Activated CD8-positive, alpha-beta T cell treated with anti-CD3 and anti-CD28 coated beads, Interleukin-2, amount 10 ng/mL, durations not matched to agents 7 days and 5 days (primary cell): ENCODE measurements around the gene ALK. TPM values are rescaled to one million over a fixed set of nuclear protein-coding genes. Genes with fewer than 3 reads are reported as not detected.

ENCODE experiments used
- ATAC-seq: fragments of 150-1000 bp; cut with Tn5 transposase; one replicate; pipeline ENCODE4 v1.10.0; 2021; ENCODE audit warnings: moderate library complexity
- CTCF ChIA-PET: fragments of 350-600 bp; sonication (Branson Sonifier 250); formaldehyde crosslinking; loops from one replicate; lab custom pipeline; 2021; ENCODE audit warnings: antibody characterized with exemption; lab: Charles Lee
- POLR2A ChIA-PET: fragments of 350-600 bp; sonication (Branson Sonifier 250); formaldehyde crosslinking; loops from one replicate; lab custom pipeline; 2021; ENCODE audit warnings: antibody characterized with exemption; lab: Charles Lee
- DNase-seq: peaks from one replicate; pipeline ENCODE4 v3.0.0-alpha.2; 2020
- H3K27ac Mint-ChIP-seq: one replicate; pipeline ENCODE4 v1.8.0; 2021; ENCODE audit warnings: mild to moderate bottlenecking, mixed read lengths
- H3K27me3 Mint-ChIP-seq: one replicate; pipeline ENCODE4 v1.8.0; 2021; ENCODE audit warnings: low read depth, mixed read lengths
- H3K36me3 Mint-ChIP-seq: one replicate; pipeline ENCODE4 v1.8.0; 2021; ENCODE audit warnings: low read depth, mixed read lengths
- H3K4me1 Mint-ChIP-seq: one replicate; pipeline ENCODE4 v1.8.0; 2021; ENCODE audit warnings: low read depth, mixed read lengths
- H3K4me3 Mint-ChIP-seq: one replicate; pipeline ENCODE4 v1.8.0; 2021; ENCODE audit warnings: mild to moderate bottlenecking, mixed read lengths
- H3K9me3 Mint-ChIP-seq: one replicate; pipeline ENCODE4 v1.8.0; 2022; ENCODE audit warnings: mixed read lengths; ENCODE audit not compliant: insufficient read depth
- total RNA-seq, 2 experiments: library from RNA; stranded (reverse); gene quantifications; one replicate each; pipeline ENCODE4 v1.2.3, GENCODE V29; 2021

Gene ALK
- total RNA-seq, 2 experiments from 2014 or later: not detected

- DNase-seq (no peak), ATAC-seq (no peak)
- POLR2A ChIA-PET: interaction anchor here (0.6 kb wide), 1 partner anchor 137 kb away, joined by 3 read pairs; no protein-coding TSS in a partner anchor
- H3K9me3 Mint-ChIP-seq: no peaks in the 10 kb centered on the region
- CTCF ChIA-PET: no interaction called here
- no peak overlapping the region for H3K27ac Mint-ChIP-seq
- no peaks in the 10 kb centered on the region for H3K27me3 Mint-ChIP-seq
- no peaks in the 10 kb centered on the region for H3K4me1 Mint-ChIP-seq
- H3K4me3 Mint-ChIP-seq: no peak overlapping the region
- H3K36me3 Mint-ChIP-seq: no peaks in the 10 kb centered on the region
Measured at GRCh38 chr2:29224693-29225551, 696.5 kb downstream of the ALK start.

GRCh38 chr2:29223851-29224692, 697.3 kb downstream of the ALK start:
- DNase-seq (no peak), ATAC-seq (no peak)
- H3K4me3 Mint-ChIP-seq: no peak overlapping the region
- no peaks in the 10 kb centered on the region for H3K4me1 Mint-ChIP-seq
- H3K36me3 Mint-ChIP-seq: no peaks in the 10 kb centered on the region
- no peaks in the 10 kb centered on the region for H3K9me3 Mint-ChIP-seq
- ChIA-PET POLR2A (interaction anchor here (0.6 kb wide), 1 partner anchor 138 kb away, joined by 3 read pairs; no protein-coding TSS in a partner anchor), CTCF (no interaction called here)
- no peaks in the 10 kb centered on the region for H3K27me3 Mint-ChIP-seq
- no peak overlapping the region for H3K27ac Mint-ChIP-seq

- Mint-ChIP-seq H3K27ac (no peak overlapping the region), H3K4me1 (no peaks in the 10 kb centered on the region), H3K9me3 (no peaks in the 10 kb centered on the region), H3K27me3 (no peaks in the 10 kb centered on the region), H3K36me3 (no peaks in the 10 kb centered on the region), H3K4me3 (no peak overlapping the region)
- ChIA-PET CTCF (no interaction called here), POLR2A (no interaction called here)
- DNase-seq (no peak), ATAC-seq (no peak)
Measured at GRCh38 chr2:29223257-29223656, 698.1 kb downstream of the ALK start.

- ChIA-PET CTCF (no interaction called here), POLR2A (no interaction called here)
- no peak overlapping the region for H3K27ac Mint-ChIP-seq
- H3K9me3 Mint-ChIP-seq: no peaks in the 10 kb centered on the region
- no peak overlapping the region for H3K4me3 Mint-ChIP-seq
- no peak for DNase-seq
- ATAC-seq: no peak
- H3K4me1 Mint-ChIP-seq: no peaks in the 10 kb centered on the region
- H3K36me3 Mint-ChIP-seq: no peaks in the 10 kb centered on the region
- H3K27me3 Mint-ChIP-seq: no peaks in the 10 kb centered on the region
Measured at GRCh38 chr2:29222381-29223179, 698.8 kb downstream of the ALK start.

GRCh38 chr2:29220506-29221270, 700.7 kb downstream of the ALK start:
- Mint-ChIP-seq H3K4me1 (no peaks in the 10 kb centered on the region), H3K36me3 (no peaks in the 10 kb centered on the region), H3K27ac (no peak overlapping the region), H3K4me3 (no peak overlapping the region), H3K9me3 (no peaks in the 10 kb centered on the region), H3K27me3 (no peaks in the 10 kb centered on the region)
- POLR2A ChIA-PET: no interaction called here
- DNase-seq (no peak), ATAC-seq (no peak)
- CTCF ChIA-PET: no interaction called here

GRCh38 chr2:29219374-29219773, 702.0 kb downstream of the ALK start:
- H3K27me3 Mint-ChIP-seq: no peaks in the 10 kb centered on the region
- CTCF ChIA-PET: no interaction called here
- no peak for DNase-seq
- no peak for ATAC-seq
- H3K9me3 Mint-ChIP-seq: no peaks in the 10 kb centered on the region
- no peak overlapping the region for H3K4me3 Mint-ChIP-seq
- POLR2A ChIA-PET: no interaction called here
- no peak overlapping the region for H3K27ac Mint-ChIP-seq
- H3K36me3 Mint-ChIP-seq: no peaks in the 10 kb centered on the region
- H3K4me1 Mint-ChIP-seq: no peaks in the 10 kb centered on the region

GRCh38 chr2:29218550-29219125, 702.7 kb downstream of the ALK start:
- Mint-ChIP-seq H3K27me3 (no peaks in the 10 kb centered on the region), H3K27ac (no peak overlapping the region), H3K9me3 (no peaks in the 10 kb centered on the region), H3K4me3 (no peak overlapping the region), H3K36me3 (no peaks in the 10 kb centered on the region), H3K4me1 (peaks cover 3% of the 10 kb centered on the region)
- ATAC-seq (no peak), DNase-seq (no peak)
- ChIA-PET POLR2A (no interaction called here), CTCF (no interaction called here)

- Mint-ChIP-seq H3K9me3 (no peaks in the 10 kb centered on the region), H3K27me3 (no peaks in the 10 kb centered on the region), H3K36me3 (no peaks in the 10 kb centered on the region), H3K4me3 (no peak overlapping the region), H3K4me1 (peaks cover 4% of the 10 kb centered on the region), H3K27ac (no peak overlapping the region)
- DNase-seq (no peak), ATAC-seq (no peak)
- POLR2A ChIA-PET: no interaction called here
- CTCF ChIA-PET: no interaction called here
Measured at GRCh38 chr2:29218071-29218470, 703.3 kb downstream of the ALK start.

GRCh38 chr2:29216609-29216909, 704.8 kb downstream of the ALK start:
- POLR2A ChIA-PET: no interaction called here
- DNase-seq (no peak), ATAC-seq (no peak)
- CTCF ChIA-PET: no interaction called here
- peaks cover 4% of the 10 kb centered on the region for H3K4me1 Mint-ChIP-seq
- H3K9me3 Mint-ChIP-seq: no peaks in the 10 kb centered on the region
- no peaks in the 10 kb centered on the region for H3K36me3 Mint-ChIP-seq
- H3K27ac Mint-ChIP-seq: no peak overlapping the region
- H3K4me3 Mint-ChIP-seq: no peak overlapping the region
- no peaks in the 10 kb centered on the region for H3K27me3 Mint-ChIP-seq

- H3K4me3 Mint-ChIP-seq: no peak overlapping the region
Measured at GRCh38 chr2:29215739-29216608, 705.4 kb downstream of the ALK start.

More at GRCh38 chr2:29215739-29216608, 705.4 kb downstream of the ALK start:
- Mint-ChIP-seq H3K9me3 (no peaks in the 10 kb centered on the region), H3K36me3 (no peaks in the 10 kb centered on the region), H3K27me3 (no peaks in the 10 kb centered on the region), H3K27ac (no peak overlapping the region), H3K4me1 (peaks cover 4% of the 10 kb centered on the region)
- CTCF ChIA-PET: no interaction called here
- DNase-seq: no peak
- POLR2A ChIA-PET: no interaction called here
- no peak for ATAC-seq
